ENCODE data around the gene AP2A2. TPM values are rescaled to one million over a fixed set of nuclear protein-coding genes. Genes with fewer than 3 reads are reported as not detected.

AP2A2 gene
- total and polyA plus RNA-seq, 8 donors, result 40.0 to 60.2 (median 50.6) TPM

DNA sequence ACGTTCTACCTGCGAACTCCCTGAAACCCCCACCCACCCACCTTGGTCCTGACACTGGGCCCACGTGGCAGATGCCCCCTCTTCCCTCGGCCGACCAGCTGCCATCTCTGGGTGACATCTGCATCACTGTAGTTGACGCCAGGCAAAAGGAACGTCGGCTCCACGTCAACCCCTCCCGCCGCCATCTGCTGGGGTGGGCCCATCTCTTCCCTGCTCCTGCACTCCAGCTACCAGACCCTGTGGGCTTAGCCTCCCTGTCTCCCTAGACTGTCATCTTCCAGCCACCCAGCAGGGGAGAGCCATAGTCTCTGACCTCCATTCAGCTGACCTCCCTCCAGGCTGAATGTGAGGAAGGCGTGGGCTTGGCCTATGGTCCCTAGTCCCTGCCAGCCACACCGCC lies 36.4 kb upstream of the AP2A2 start:
- Histone ChIP-seq H3K27me3 (no peaks in the 10 kb centered on the region), H3K9me3 (no peaks in the 10 kb centered on the region), H3K4me3 (no peak overlapping the region), H3K27ac (no peak overlapping the region), H3K36me3 (no peaks in the 10 kb centered on the region), H3K4me1 (no peaks in the 10 kb centered on the region)
- 92 to 93% methylated on average over 13 of the region's 13 CpGs for WGBS, 2 donors
- no peak for FAIRE-seq
- intact Hi-C loops (cut with DNase I), result no loop called here
- no peak for ATAC-seq
- DNase-seq, result no peak
- TF ChIP-seq, protein P1, sequence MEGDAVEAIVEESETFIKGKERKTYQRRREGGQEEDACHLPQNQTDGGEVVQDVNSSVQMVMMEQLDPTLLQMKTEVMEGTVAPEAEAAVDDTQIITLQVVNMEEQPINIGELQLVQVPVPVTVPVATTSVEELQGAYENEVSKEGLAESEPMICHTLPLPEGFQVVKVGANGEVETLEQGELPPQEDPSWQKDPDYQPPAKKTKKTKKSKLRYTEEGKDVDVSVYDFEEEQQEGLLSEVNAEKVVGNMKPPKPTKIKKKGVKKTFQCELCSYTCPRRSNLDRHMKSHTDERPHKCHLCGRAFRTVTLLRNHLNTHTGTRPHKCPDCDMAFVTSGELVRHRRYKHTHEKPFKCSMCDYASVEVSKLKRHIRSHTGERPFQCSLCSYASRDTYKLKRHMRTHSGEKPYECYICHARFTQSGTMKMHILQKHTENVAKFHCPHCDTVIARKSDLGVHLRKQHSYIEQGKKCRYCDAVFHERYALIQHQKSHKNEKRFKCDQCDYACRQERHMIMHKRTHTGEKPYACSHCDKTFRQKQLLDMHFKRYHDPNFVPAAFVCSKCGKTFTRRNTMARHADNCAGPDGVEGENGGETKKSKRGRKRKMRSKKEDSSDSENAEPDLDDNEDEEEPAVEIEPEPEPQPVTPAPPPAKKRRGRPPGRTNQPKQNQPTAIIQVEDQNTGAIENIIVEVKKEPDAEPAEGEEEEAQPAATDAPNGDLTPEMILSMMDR (IDR thresholded peaks at IDR 0.05), result no peak

DNA sequence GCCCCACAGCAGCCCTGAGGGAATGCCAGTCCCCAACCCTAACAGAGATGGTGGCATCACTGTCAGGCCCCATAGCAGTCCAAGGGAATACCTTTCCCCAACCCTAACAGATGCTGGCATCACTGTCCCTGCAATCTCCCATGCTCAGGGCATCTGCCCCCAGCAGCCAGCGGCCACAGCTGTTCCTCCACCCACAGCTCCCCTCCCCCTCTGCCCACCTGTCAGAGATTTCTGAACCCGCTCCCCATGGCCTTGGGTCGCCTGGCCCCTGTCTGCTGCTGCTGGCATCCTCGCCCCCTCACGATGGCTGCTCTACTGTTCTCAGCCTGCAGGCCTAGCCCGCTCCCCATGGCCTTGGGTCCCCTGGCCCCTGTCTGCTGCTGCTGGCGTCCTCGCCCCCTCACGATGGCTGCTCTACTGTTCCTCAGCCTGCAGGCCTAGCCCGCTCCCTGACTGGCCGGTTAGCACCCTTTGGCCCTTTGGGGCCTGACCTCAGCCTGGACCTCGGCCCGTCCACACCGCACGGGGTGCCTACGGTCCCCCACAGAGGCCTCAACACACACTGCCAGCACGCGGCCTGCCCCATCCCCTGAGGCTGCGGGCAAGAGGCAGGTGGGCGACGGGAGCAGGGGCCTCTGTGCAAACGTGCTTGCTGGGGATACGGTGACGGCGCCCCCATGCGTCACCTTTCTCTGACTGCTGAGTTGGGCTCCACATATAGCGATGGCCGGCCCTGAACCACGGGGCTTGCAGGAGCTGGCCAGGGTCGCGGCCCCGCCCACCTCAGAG lies 35.8 kb upstream of the AP2A2 start:
- Histone ChIP-seq H3K27me3 (no peaks in the 10 kb centered on the region), H3K4me1 (no peaks in the 10 kb centered on the region), H3K27ac (no peak overlapping the region), H3K4me3 (no peak overlapping the region), H3K36me3 (no peaks in the 10 kb centered on the region), H3K9me3 (no peaks in the 10 kb centered on the region)
- WGBS, 2 donors, result 90 to 92% methylated on average over 32 of the region's 32 CpGs
- ATAC-seq, result no peak
- no peak for FAIRE-seq
- no peak for DNase-seq
- TF ChIP-seq, protein P1 (IDR thresholded peaks at IDR 0.05), result no peak
- intact Hi-C loops (cut with DNase I), result no loop called here

DNA sequence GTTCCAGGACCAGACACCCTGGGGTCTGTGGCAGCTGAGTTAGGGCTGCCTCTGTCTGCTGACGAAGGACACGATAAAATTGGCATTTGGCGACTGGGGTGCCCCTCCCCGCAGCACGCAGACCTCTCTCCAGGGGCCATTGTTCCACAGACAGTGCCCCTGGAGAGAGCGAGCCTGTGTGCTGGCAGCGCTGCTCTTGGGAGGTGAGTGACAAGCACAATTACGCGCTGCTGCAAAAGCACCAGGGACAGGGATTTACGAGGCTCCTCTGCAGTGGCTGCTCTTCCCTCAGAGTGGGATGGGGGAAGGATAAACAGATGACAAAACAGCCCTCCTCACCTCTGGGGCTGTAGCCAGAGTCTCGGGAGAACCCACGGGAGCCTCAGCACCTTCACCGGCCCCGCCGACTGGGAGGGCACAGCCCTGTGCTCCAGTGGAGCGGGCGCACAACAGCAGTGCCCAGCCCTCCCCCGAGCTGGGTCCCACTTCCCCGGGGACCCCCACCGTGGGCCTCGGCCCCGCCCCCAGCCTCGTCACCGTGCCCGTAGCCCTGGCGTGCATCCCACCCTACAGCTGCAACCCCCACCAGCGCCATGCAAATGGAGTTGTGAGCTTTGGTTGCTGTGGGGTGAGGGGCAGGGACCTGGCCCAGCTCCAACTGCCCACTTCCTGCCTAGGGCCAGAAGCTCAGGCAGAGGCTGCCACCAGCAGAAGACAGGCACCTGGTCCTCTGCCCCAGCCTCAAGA lies 34.7 kb upstream of the AP2A2 start:
- Histone ChIP-seq H3K27ac (no peak overlapping the region), H3K27me3 (no peaks in the 10 kb centered on the region), H3K9me3 (no peaks in the 10 kb centered on the region), H3K4me1 (no peaks in the 10 kb centered on the region), H3K4me3 (no peak overlapping the region), H3K36me3 (no peaks in the 10 kb centered on the region)
- 88 to 90% methylated on average over 24 to 27 of the region's 27 CpGs for WGBS, 2 donors
- DNase-seq, result no peak
- no peak for ATAC-seq
- no peak for FAIRE-seq
- intact Hi-C loops (cut with DNase I), result no loop called here
- TF ChIP-seq, protein P1 (IDR thresholded peaks at IDR 0.05), result no peak

DNA sequence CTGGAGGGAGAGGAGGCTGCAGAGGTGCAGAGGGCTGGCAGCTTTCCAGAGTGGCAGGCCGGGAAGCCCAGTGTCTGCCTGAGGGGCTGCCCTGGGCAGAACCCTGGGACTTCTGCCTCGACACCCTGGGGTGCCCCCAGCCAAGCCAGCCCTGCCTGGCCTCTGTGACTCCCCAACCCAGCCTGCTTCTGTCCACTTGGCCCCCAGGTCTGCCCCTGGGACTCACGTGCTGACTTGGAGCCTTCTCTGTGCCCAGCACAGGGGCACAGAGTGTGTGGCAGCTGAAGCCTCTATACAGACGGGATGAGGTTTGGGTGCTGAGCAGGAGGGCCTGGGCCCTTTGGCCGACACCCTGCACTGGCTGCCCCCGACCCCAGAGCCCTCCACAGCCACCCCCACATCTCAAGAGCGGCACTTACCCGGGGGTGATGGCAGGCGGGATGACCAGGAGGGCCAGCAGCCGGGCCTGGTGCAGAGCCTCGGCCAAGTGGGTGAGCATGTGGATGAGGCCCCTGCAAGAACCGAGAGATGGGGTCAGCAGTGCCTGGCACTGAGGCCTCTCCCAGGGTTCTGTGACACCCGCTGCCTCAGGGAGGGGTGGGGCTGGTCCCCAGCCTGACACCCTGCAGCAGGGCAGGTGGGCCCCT lies 32.5 kb upstream of the AP2A2 start:
- TF ChIP-seq, protein P1 (IDR thresholded peaks at IDR 0.05), result no peak
- intact Hi-C loops (cut with DNase I), result no loop called here
- WGBS, 2 donors, result 88 to 94% methylated on average over 13 of the region's 13 CpGs
- Histone ChIP-seq H3K36me3 (no peaks in the 10 kb centered on the region), H3K27ac (no peak overlapping the region), H3K9me3 (no peaks in the 10 kb centered on the region), H3K27me3 (no peaks in the 10 kb centered on the region), H3K4me1 (no peaks in the 10 kb centered on the region), H3K4me3 (no peak overlapping the region)
- FAIRE-seq (no peak), DNase-seq (no peak), ATAC-seq (no peak)

All from pancreas (tissue), 10 donors.